H1 (cell line): ENCODE results near the gene UBE2G2. TPM values are rescaled to one million over a fixed set of nuclear protein-coding genes. Genes with fewer than 3 reads are reported as not detected.

Experiments used
- CTCF ChIA-PET: fragments of 300-600 bp; sonication (Branson Sonifier 250); formaldehyde crosslinking; loops from one replicate; lab custom pipeline; 2021; ENCODE audit not compliant: partially characterized antibody; lab: Charles Lee
- POLR2A ChIA-PET: fragments of 300-600 bp; sonication (Branson Sonifier 250); formaldehyde crosslinking; loops from one replicate; lab custom pipeline; 2021; ENCODE audit warnings: inconsistent platforms; ENCODE audit not compliant: partially characterized antibody; lab: Charles Lee
- DNase-seq, 2 experiments: peaks; one replicate each; pipeline versions ENCODE4 v3.0.0 to v3.0.0-alpha.2; 2010 to 2022; ENCODE audit warnings: low spot score in 2 of 2, low read depth in 1 of 2, mixed read lengths in 1 of 2
- FAIRE-seq: peaks from 2 replicates; lab custom pipeline; 2011; peaks lifted over from hg19 to GRCh38; lab: Jason Lieb, UNC
- H2AFZ ChIP-seq: 2 replicates; pipeline ENCODE4 v1.8.1; 2012; ENCODE audit warnings: low read length, inconsistent platforms
- H2AK5ac ChIP-seq: 2 replicates; pipeline ENCODE4 v1.6.1; 2013; ENCODE audit warnings: low read depth, low read length
- H2BK120ac ChIP-seq: replicated peaks from 2 replicates; pipeline ENCODE3; 2013; ENCODE audit warnings: low read depth, low read length, inconsistent platforms
- H2BK12ac ChIP-seq: 2 replicates; pipeline ENCODE4 v1.6.1; 2013; ENCODE audit warnings: low read depth, low read length
- H2BK15ac ChIP-seq: 2 replicates; pipeline ENCODE4 v1.6.1; 2013; ENCODE audit warnings: low read length
- H2BK20ac ChIP-seq: 2 replicates; pipeline ENCODE4 v1.6.1; 2013; ENCODE audit warnings: low read length
- H2BK5ac ChIP-seq: 2 replicates; pipeline ENCODE4 v1.6.1; 2013; ENCODE audit warnings: low read depth, low read length
- H3K14ac ChIP-seq: 2 replicates; pipeline ENCODE4 v1.6.1; 2013; ENCODE audit warnings: inconsistent platforms; ENCODE audit not compliant: insufficient read length
- H3K18ac ChIP-seq: 2 replicates; pipeline ENCODE4 v1.6.1; 2013; ENCODE audit warnings: low read length; ENCODE audit errors: extremely low read depth
- H3K23ac ChIP-seq: 2 replicates; pipeline ENCODE4 v1.6.1; 2013; ENCODE audit warnings: inconsistent platforms; ENCODE audit not compliant: insufficient read length
- H3K23me2 ChIP-seq: 2 replicates; pipeline ENCODE4 v1.6.1; 2013; ENCODE audit warnings: low read depth, low read length
- H3K27ac ChIP-seq: 2 replicates; pipeline ENCODE4 v1.6.1; 2011; ENCODE audit warnings: low read depth, low read length, inconsistent platforms
- H3K27me3 ChIP-seq, 4 experiments: replicated peaks in 1 of 4; 1 replicate in 1 of 4; 2 replicates in 3 of 4; pipeline versions ENCODE4 v1.6.1 to v1.8.1; 2011 to 2013; ENCODE audit warnings: low read length in 3 of 4, mild to moderate bottlenecking in 3 of 4, inconsistent platforms in 2 of 4, mixed read lengths in 2 of 4, moderate library complexity in 1 of 4; ENCODE audit not compliant: control insufficient read depth in 3 of 4, insufficient read depth in 3 of 4; ENCODE audit errors: extremely low read depth in 1 of 4
- H3K36me3 ChIP-seq, 4 experiments: 2 replicates each; pipeline versions ENCODE4 v1.6.1 to v1.8.1; 2011 to 2013; ENCODE audit warnings: mild to moderate bottlenecking in 4 of 4, low read length in 3 of 4, moderate library complexity in 2 of 4, control low read depth in 1 of 4, inconsistent platforms in 1 of 4; ENCODE audit not compliant: insufficient read depth in 4 of 4, control insufficient read depth in 2 of 4
- H3K4ac ChIP-seq: replicated peaks from 2 replicates; pipeline ENCODE3; 2013; ENCODE audit warnings: low read length, low read depth, mixed read lengths, inconsistent platforms; ENCODE audit not compliant: insufficient read length
- H3K4me1 ChIP-seq, 4 experiments: replicated peaks in 1 of 4; 1 replicate in 1 of 4; 2 replicates in 3 of 4; pipeline versions ENCODE4 v1.6.1 to v1.8.1; 2011 to 2013; ENCODE audit warnings: low read length in 3 of 4, inconsistent platforms in 2 of 4, mixed read lengths in 1 of 4; ENCODE audit not compliant: insufficient read depth in 4 of 4, control insufficient read depth in 3 of 4
- H3K4me2 ChIP-seq, 2 experiments: 2 replicates each; pipeline versions ENCODE4 v1.6.1 to v1.8.1; 2011 to 2013; ENCODE audit warnings: low read depth in 2 of 2, low read length in 2 of 2, control low read depth in 1 of 2, inconsistent platforms in 1 of 2, mild to moderate bottlenecking in 1 of 2; ENCODE audit not compliant: insufficient read depth in 1 of 2
- H3K4me3 ChIP-seq, 4 experiments: fragments of 200-600, 300-600 bp in 1 of 4; sonication (generic), shearing (Covaris generic), sonication (Bioruptor Twin) in 1 of 4; 2 replicates each; pipeline versions ENCODE4 v1.5.1 to v1.8.1; 2011 to 2016; ENCODE audit warnings: low read length in 4 of 4, low read depth in 3 of 4, control low read depth in 2 of 4, inconsistent platforms in 2 of 4, mild to moderate bottlenecking in 2 of 4, mixed read lengths in 1 of 4, moderate library complexity in 1 of 4; ENCODE audit not compliant: insufficient read depth in 2 of 4; ENCODE audit errors: extremely low read depth in 1 of 4
- H3K56ac ChIP-seq: replicated peaks from 2 replicates; pipeline ENCODE3; 2013; ENCODE audit warnings: low read depth, mild to moderate bottlenecking, mixed read lengths, low read length, inconsistent platforms; ENCODE audit not compliant: insufficient read length
- H3K79me1 ChIP-seq: 2 replicates; pipeline ENCODE4 v1.6.1; 2013; ENCODE audit warnings: low read depth, low read length, control low read depth
- H3K79me2 ChIP-seq, 2 experiments: 2 replicates each; pipeline versions ENCODE4 v1.6.1 to v1.8.1; 2012 to 2013; ENCODE audit warnings: low read length in 2 of 2, mild to moderate bottlenecking in 2 of 2, inconsistent platforms in 1 of 2; ENCODE audit not compliant: insufficient read depth in 2 of 2, control insufficient read depth in 1 of 2
- H3K9ac ChIP-seq, 4 experiments: replicated peaks in 1 of 4; 1 replicate in 1 of 4; 2 replicates in 3 of 4; pipeline versions ENCODE4 v1.6.1 to v1.8.1; 2011 to 2013; ENCODE audit warnings: low read depth in 3 of 4, low read length in 3 of 4, control low read depth in 2 of 4, mild to moderate bottlenecking in 2 of 4, moderate library complexity in 2 of 4, inconsistent platforms in 1 of 4; ENCODE audit errors: extremely low read depth in 1 of 4
- H3K9me3 ChIP-seq, 2 experiments: 2 replicates each; pipeline versions ENCODE4 v1.6.1 to v1.8.1; 2012 to 2013; ENCODE audit warnings: mild to moderate bottlenecking in 2 of 2, moderate library complexity in 2 of 2, control low read depth in 1 of 2, inconsistent platforms in 1 of 2, low read depth in 1 of 2, low read length in 1 of 2, mixed read lengths in 1 of 2; ENCODE audit not compliant: insufficient read depth in 2 of 2
- H4K20me1 ChIP-seq, 2 experiments: replicated peaks in 1 of 2; 2 replicates each; pipeline versions ENCODE3 to v1.8.1; 2011 to 2013; ENCODE audit warnings: inconsistent platforms in 2 of 2, low read length in 2 of 2, mild to moderate bottlenecking in 1 of 2; ENCODE audit not compliant: insufficient read depth in 2 of 2, control insufficient read depth in 1 of 2
- H4K5ac ChIP-seq: 2 replicates; pipeline ENCODE4 v1.6.1; 2013; ENCODE audit warnings: low read length, low read depth, mixed read lengths, inconsistent platforms; ENCODE audit not compliant: insufficient read length
- H4K8ac ChIP-seq: 2 replicates; pipeline ENCODE4 v1.8.0; 2013; ENCODE audit warnings: mild to moderate bottlenecking, moderate library complexity, low read length, inconsistent platforms; ENCODE audit not compliant: insufficient read depth; ENCODE audit errors: extremely low read depth
- H4K91ac ChIP-seq: replicated peaks from 2 replicates; pipeline ENCODE3; 2013; ENCODE audit warnings: low read length, mixed read lengths, inconsistent platforms; ENCODE audit not compliant: insufficient read length
- ATF3 ChIP-seq: IDR thresholded peaks from 2 replicates; pipeline ENCODE4 v1.6.1; 2011; ENCODE audit warnings: low read depth, mild to moderate bottlenecking, low read length; ENCODE audit not compliant: insufficient read depth
- RBBP5 ChIP-seq: IDR thresholded peaks from 2 replicates; pipeline ENCODE4 v1.7.1; 2012; ENCODE audit warnings: low read depth, mild to moderate bottlenecking, inconsistent platforms, low read length, moderate library complexity, borderline replicate concordance
- WGBS, 2 experiments: shearing (Covaris generic) in 1 of 2; methylation state at CpG; one replicate each; pipeline versions ENCODE4 v1.1.6 to v1.1.7; 2013 to 2015; ENCODE audit warnings: low lambda C conversion rate in 2 of 2, mixed read lengths in 2 of 2, inconsistent platforms in 1 of 2, low coverage in 1 of 2, missing lambda C conversion rate in 1 of 2; ENCODE audit not compliant: insufficient replicate concordance in 2 of 2, insufficient coverage in 1 of 2, insufficient read length in 1 of 2; ENCODE audit errors: extremely low coverage in 1 of 2, missing lambda C conversion rate in 1 of 2; 5-methylcytosine and 5-hydroxymethylcytosine counted together
- polyA plus RNA-seq, 7 experiments: library from polyadenylated mRNA; depleted of rRNA in 3 of 7; stranded (reverse) in 5 of 7; unstranded in 2 of 7; fragments of >200 nt in 5 of 7; fragments of 200-250 nt in 2 of 7; gene quantifications; 1 replicate in 5 of 7; 2 replicates in 1 of 7; 4 replicates in 1 of 7; pipeline versions ENCODE4 v1.2.1 to v1.2.3, GENCODE V29; 2011 to 2013; ENCODE audit warnings: missing spikeins in 2 of 7, mixed read lengths in 2 of 7
- total RNA-seq: library from RNA; stranded (reverse); fragmentation: NEBNext Ultra II Directional; extraction: Animal tissue kit (Norgen Biotek cat#: 25700); gene quantifications from 2 replicates; pipeline ENCODE4 v1.2.1, GENCODE V29; 2021

The UBE2G2 gene
- total and polyA plus RNA-seq, 2 of the 8 experiments (the other 6 are each of a cell fraction or from before 2014, with no cell fraction given), result 96.3 to 101 TPM

- Histone ChIP-seq H2BK20ac (no peak overlapping the region; the same call in 1 of the 2 replicates), H3K4me1 (peaks cover 0 to 16% (median 4%) of the 10 kb centered on the region in 4 experiments; a peak in 5 of 7 replicates), H3K9ac (no peak overlapping the region), H3K9me3 (no peaks in the 10 kb centered on the region; a peak in 1 of 4 replicates), H3K14ac (no peak overlapping the region), H3K27ac (no peak overlapping the region), H3K79me2 (no peaks in the 10 kb centered on the region), H3K23me2 (peaks cover 3% of the 10 kb centered on the region), H2BK15ac (no peak overlapping the region), H2BK12ac (no peak overlapping the region), H3K36me3 (peaks cover 1 to 6% (median 3%) of the 10 kb centered on the region in 4 experiments; a peak in 4 of 8 replicates), H3K79me1 (no peaks in the 10 kb centered on the region), H2AFZ (0 out of 2 replicates have a peak overlapping the region, but pooled peaks have one; percentile 29), H3K4ac (no peak overlapping the region), H4K91ac (no peak overlapping the region), H3K56ac (no peak overlapping the region), H4K8ac (no peak overlapping the region), H2AK5ac (no peak overlapping the region), H3K27me3 (no peaks in the 10 kb centered on the region), H2BK5ac (peak overlapping the region; percentile 35; the same call in 1 of the 2 replicates), H4K5ac (no peak overlapping the region), H4K20me1 (peaks cover 0 to 4% of the 10 kb centered on the region in 2 experiments), H3K4me3 (peak overlapping the region in 1 of 4 experiments; percentile 24; a peak in 1 of 8 replicates), H3K4me2 (peak overlapping the region; percentile 40 to 49; a peak in 1 of 4 replicates), H3K23ac (no peak overlapping the region), H2BK120ac (no peak overlapping the region), H3K18ac (no peak overlapping the region; the same call in none of the 2 replicates)
- ChIA-PET CTCF (interaction anchor here (0.9 to 1.0 kb wide), 2 partner anchors 36 to 46 kb away, joined by 3 to 4 read pairs; no protein-coding TSS in a partner anchor), POLR2A (interaction anchor here (0.6 kb wide), 2 partner anchors 28 to 45 kb away, joined by 3 read pairs; no protein-coding TSS in a partner anchor)
- FAIRE-seq (no peak), DNase-seq (no peak)
- 75% methylated on average over 15 of the region's 16 CpGs; no CpG with 5 or more reads in 1 of the 2 experiments for WGBS, 2 experiments
- TF ChIP-seq RBBP5, result no peak
- TF ChIP-seq ATF3, result no peak
Measured at GRCh38 chr21:44844256-44844655, 42.6 kb upstream of the UBE2G2 start.
